ENCODE results near the gene ALS2CL. TPM values are rescaled to one million over a fixed set of nuclear protein-coding genes. Genes with fewer than 3 reads are reported as not detected.

The ALS2CL gene
- total RNA-seq, 1 experiment from 2014 or later, result 16.4 TPM

GRCh38 chr3:46678280-46678679 lies 15.2 kb downstream of the ALS2CL start:
- H3K9me2 ChIP-seq (ENCODE audit: insufficient read depth), result no peaks in the 10 kb centered on the region
- no peak overlapping the region for H2AFZ ChIP-seq (ENCODE audit: low read depth, low read length, poor library complexity, severe bottlenecking)
- H3K4me3 ChIP-seq (replicated peaks in 1 of 2; ENCODE audit: low read depth in 1 of 2, low read length in 2 of 2), result no peak overlapping the region
- BruUV-seq (replicated peaks), result no TSS peak
- POLR2A ChIA-PET, result no interaction called here
- ATAC-seq (no peak), DNase-seq (ENCODE audit: low read depth, low spot score) (no peak)
- no peak overlapping the region for H3K4me2 ChIP-seq (ENCODE audit: low read length)
- RAD21 ChIA-PET (ENCODE audit: low non-redundant PET in 1 of 2, low total read pairs in 2 of 2, uncharacterized antibody in 2 of 2, unreplicated experiment in 2 of 2), result no interaction called here
- no peak overlapping the region for H3K27ac ChIP-seq (ENCODE audit: low read depth, low read length)
- no peaks in the 10 kb centered on the region for H3K9me3 ChIP-seq (ENCODE audit: control insufficient read depth in 1 of 2, insufficient read depth in 1 of 2, low read depth in 1 of 2, low read length in 2 of 2)
- no peaks in the 10 kb centered on the region for H3K27me3 ChIP-seq (ENCODE audit: insufficient read depth, low read length)
- H3K79me2 ChIP-seq (ENCODE audit: insufficient read depth, low read length), result no peaks in the 10 kb centered on the region
- CTCF ChIA-PET, result no interaction called here
- no peaks in the 10 kb centered on the region for H4K20me1 ChIP-seq (ENCODE audit: insufficient read depth)
- H3K36me3 ChIP-seq (ENCODE audit: control insufficient read depth in 1 of 2, insufficient read depth in 2 of 2, low read length in 2 of 2), result no peaks in the 10 kb centered on the region
- TF ChIP-seq CTCF (IDR thresholded peaks at IDR 0.05 in 2 of 3, conservative IDR thresholded peaks at IDR 0.05 in 1 of 3; ENCODE audit: borderline replicate concordance in 1 of 3, insufficient read depth in 1 of 3, low read depth in 2 of 3, low read length in 2 of 3) (no peak), POLR2AphosphoS5 (IDR thresholded peaks at IDR 0.05; ENCODE audit: low read depth, low read length) (no peak), ZBTB33 (IDR thresholded peaks at IDR 0.05; ENCODE audit: extremely low read depth, insufficient replicate concordance, low read length) (no peak), TCF7L2 (IDR thresholded peaks at IDR 0.05; ENCODE audit: borderline replicate concordance, extremely low read depth, insufficient read depth, insufficient read length) (no peak), EGR1 (IDR thresholded peaks at IDR 0.05; ENCODE audit: low read depth) (no peak), CBX3 (IDR thresholded peaks at IDR 0.05; ENCODE audit: low read depth) (no peak), ATF3 (IDR thresholded peaks at IDR 0.05) (no peak), ZFX (IDR thresholded peaks at IDR 0.05) (no peak)
- H3K4me1 ChIP-seq (ENCODE audit: control insufficient read depth in 1 of 2, insufficient read depth in 2 of 2, low read length in 2 of 2), result no peaks in the 10 kb centered on the region
- intact Hi-C loops (cut with micrococcal nuclease), result no loop called here
- H3K9ac ChIP-seq (ENCODE audit: low read length), result no peak overlapping the region

Data from HCT116 (cell line).